Ovary (tissue), 9 donors: Measurements from ENCODE around the gene FIGNL1. TPM values are rescaled to one million over a fixed set of nuclear protein-coding genes. Genes with fewer than 3 reads are reported as not detected.

Experiments
- DNase-seq, 5 donors: peaks; one replicate each; pipeline ENCODE4 v3.0.0-alpha.2; 2019 to 2020
- H3K27ac ChIP-seq, 2 donors: fragments of 200-600 bp; one replicate each; pipeline versions ENCODE4 v1.5.1 to v1.8.0; 2019 to 2022
- H3K27me3 ChIP-seq: fragments of 200-600 bp; one replicate; pipeline ENCODE4 v1.8.0; 2022
- H3K36me3 ChIP-seq: fragments of 200-600 bp; sonication (generic); one replicate; pipeline ENCODE4 v1.5.1; 2019
- H3K4me1 ChIP-seq: one replicate; pipeline ENCODE4 v1.8.1; 2013; ENCODE audit warnings: mild to moderate bottlenecking, moderate library complexity; ENCODE audit not compliant: insufficient read depth
- H3K4me3 ChIP-seq: fragments of 200-600 bp; sonication (generic); one replicate; pipeline ENCODE4 v1.5.1; 2017
- H3K9me3 ChIP-seq, 2 donors: fragments of 200-600 bp in 1 of 2; sonication (generic) in 1 of 2; one replicate each; pipeline versions ENCODE4 v1.5.1 to v1.8.1; 2013 to 2019; ENCODE audit warnings: mild to moderate bottlenecking in 1 of 2, moderate library complexity in 1 of 2
- CTCF ChIP-seq, 3 donors: fragments of 450-650 bp in 2 of 3; fragments of 200-600 bp in 1 of 3; IDR thresholded peaks; one replicate each; pipeline versions ENCODE4 v1.5.1 to v1.8.0; 2016 to 2022; ENCODE audit warnings: antibody characterized with exemption in 3 of 3, mild to moderate bottlenecking in 1 of 3
- EP300 ChIP-seq: sonication (generic); formaldehyde crosslinking; IDR thresholded peaks from one replicate; pipeline ENCODE4 v1.6.1; 2017; ENCODE audit warnings: antibody characterized with exemption
- POLR2A ChIP-seq: fragments of 450-650 bp; IDR thresholded peaks from one replicate; pipeline ENCODE4 v1.6.1; 2017; ENCODE audit warnings: antibody characterized with exemption, mild to moderate bottlenecking, moderate library complexity
- WGBS, 3 donors: extraction: QIAGEN DNeasy Blood & Tissue Kit in 1 of 3; methylation state at CpG; one replicate each; pipeline versions ENCODE4 v1.1.5 to v1.1.7; 2013 to 2017; 5-methylcytosine and 5-hydroxymethylcytosine counted together
- intact Hi-C, 4 donors: fragments of 100-400 bp; cut with DNase I; formaldehyde crosslinking; loops; one replicate each; pipeline versions ENCODE4 v1.11.0 to v1.15.1; 2022 to 2023
- polyA plus RNA-seq, 2 donors: library from polyadenylated mRNA; stranded (reverse); fragments of 200-250 nt in 1 of 2; fragments of 350-450 nt in 1 of 2; fragmentation: Illumina TruSeq in 1 of 2; extraction: RNeasy Lipid Tissue Mini Kit (QIAGEN cat#74804) in 1 of 2; gene quantifications; one replicate each; pipeline ENCODE4 v1.2.3, GENCODE V29; 2013 to 2014
- total RNA-seq, 7 donors: library from RNA; depleted of rRNA in 2 of 7; stranded (reverse); fragments of >200 nt in 2 of 7; fragmentation: NEBNext Ultra II Directional in 3 of 7; extraction: Animal tissue kit (Norgen Biotek cat#: 25700) in 3 of 7; gene quantifications; one replicate each; pipeline versions ENCODE4 v1.1.0 to v1.2.4, GENCODE V29; 2016 to 2023
- donor health status: DM: no; HTN: no; CAD: no; lungs with moderate emphysema.
- donor health status: DM: no; HTN: no; CAD: no.
- donor health status: Bipolar disorder and iron deficiency.
- donor health status: DM: yes; HTN: yes; CAD: no.
- donor health status: DM: no; HTN: no; CAD: no.
- donor health status: DM: yes; HTN: yes; CAD: no.

The FIGNL1 gene
- total and polyA plus RNA-seq, 9 donors, result 6.6 to 13.7 (median 11.2) TPM

GRCh38 chr7:50399206-50399605, 50.9 kb downstream of the FIGNL1 start:
- no peak for DNase-seq
- Histone ChIP-seq H3K4me3 (no peak overlapping the region), H3K9me3 (no peaks in the 10 kb centered on the region), H3K36me3 (no peaks in the 10 kb centered on the region), H3K27me3 (no peaks in the 10 kb centered on the region), H3K4me1 (no peaks in the 10 kb centered on the region), H3K27ac (no peak overlapping the region)
- TF ChIP-seq EP300 (no peak), CTCF (IDR thresholded peaks at IDR 0.05) (no peak), POLR2A (no peak)
- 84 to 92% (median 91%) methylated on average over 1 of the region's 1 CpG for WGBS, 3 donors
- intact Hi-C loops, result no loop called here

DNA sequence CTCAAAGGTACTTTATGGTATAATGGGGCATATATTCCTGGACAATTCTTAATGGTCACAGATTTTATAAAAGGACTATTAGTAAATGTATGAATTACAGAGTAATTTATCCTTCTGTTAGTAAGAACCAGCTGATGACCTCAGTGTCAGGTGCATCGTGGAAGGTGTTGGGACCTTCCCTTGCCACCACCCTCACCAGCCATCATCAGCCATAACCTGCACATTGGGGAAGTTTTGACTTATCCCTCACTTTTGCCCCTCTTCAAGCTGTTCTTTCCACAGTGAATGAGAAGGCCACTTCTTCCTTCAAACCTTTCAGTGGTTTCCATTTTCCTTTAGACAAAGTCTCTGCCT, 52.2 kb downstream of the FIGNL1 start:
- Histone ChIP-seq H3K27me3 (no peaks in the 10 kb centered on the region), H3K9me3 (no peaks in the 10 kb centered on the region), H3K4me3 (no peak overlapping the region), H3K27ac (no peak overlapping the region), H3K4me1 (no peaks in the 10 kb centered on the region), H3K36me3 (no peaks in the 10 kb centered on the region)
- intact Hi-C loops, result no loop called here
- no peak for TF ChIP-seq EP300
- TF ChIP-seq CTCF (IDR thresholded peaks at IDR 0.05), result no peak
- no peak for TF ChIP-seq POLR2A
- no peak for DNase-seq
- WGBS, 3 donors, result 73 to 88% (median 86%) methylated on average over 1 of the region's 1 CpG

DNA sequence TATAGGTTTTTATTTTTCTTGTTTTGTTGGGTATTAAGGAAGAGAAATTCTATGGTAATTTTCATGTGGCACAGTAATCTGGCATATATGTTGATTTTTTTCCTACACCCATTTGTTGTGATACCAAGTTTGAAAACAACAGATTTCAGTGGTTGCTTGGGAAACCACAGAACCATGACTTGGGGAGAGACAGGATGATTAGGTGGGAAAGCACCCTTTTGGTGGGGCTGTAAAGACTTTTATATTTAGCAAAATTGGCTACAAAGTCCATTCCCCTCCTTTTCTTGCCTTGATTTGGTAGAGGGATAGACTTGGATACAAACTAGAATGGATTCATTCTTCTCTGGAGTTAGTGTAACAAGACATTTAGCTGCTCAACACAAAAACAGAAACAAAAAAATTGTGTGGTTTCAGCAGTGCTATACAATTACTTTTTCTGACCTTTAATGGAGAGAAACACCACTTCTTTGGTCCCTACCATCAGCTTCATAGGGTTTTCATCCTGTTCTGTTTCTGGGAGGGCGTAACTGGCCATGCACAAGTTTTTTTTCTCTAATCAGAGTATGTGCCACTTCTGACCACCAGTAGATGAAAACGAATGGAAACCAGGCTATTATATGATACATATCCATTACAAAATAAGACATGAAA, 52.7 kb downstream of the FIGNL1 start:
- no peaks in the 10 kb centered on the region for H3K4me1 ChIP-seq
- intact Hi-C loops, result no loop called here
- DNase-seq, result no peak
- TF ChIP-seq POLR2A (no peak), EP300 (no peak), CTCF (IDR thresholded peaks at IDR 0.05) (no peak)
- no peak overlapping the region for H3K27ac ChIP-seq
- no peak overlapping the region for H3K4me3 ChIP-seq
- 74 to 83% (median 82%) methylated on average over 2 of the region's 2 CpGs for WGBS, 3 donors
- H3K27me3 ChIP-seq, result no peaks in the 10 kb centered on the region
- H3K9me3 ChIP-seq, result no peaks in the 10 kb centered on the region
- no peaks in the 10 kb centered on the region for H3K36me3 ChIP-seq

DNA sequence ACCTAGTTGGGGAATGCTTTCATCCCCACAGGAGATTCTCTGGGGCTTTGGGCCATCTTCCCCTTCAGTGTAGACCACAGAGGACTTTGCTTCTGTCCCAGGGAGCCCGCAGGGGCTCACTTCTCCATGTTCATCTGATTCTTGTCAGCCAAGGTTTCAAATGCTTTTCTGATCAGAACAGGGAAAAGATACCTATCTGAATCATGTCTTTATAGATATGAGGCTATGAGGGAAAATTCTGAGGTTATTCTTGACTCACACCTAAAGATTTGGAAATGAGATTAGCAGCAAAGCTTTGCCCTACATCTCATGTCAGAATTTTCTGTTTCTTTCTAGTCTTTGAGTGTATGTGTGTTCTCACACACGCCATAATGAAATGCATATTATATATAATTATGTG, 53.3 kb downstream of the FIGNL1 start:
- no peak overlapping the region for H3K27ac ChIP-seq
- TF ChIP-seq POLR2A, result no peak
- no peak for TF ChIP-seq CTCF (IDR thresholded peaks at IDR 0.05)
- TF ChIP-seq EP300, result no peak
- H3K4me3 ChIP-seq, result no peak overlapping the region
- no peaks in the 10 kb centered on the region for H3K4me1 ChIP-seq
- WGBS, 3 donors, result 85 to 89% (median 89%) methylated on average over 2 of the region's 2 CpGs
- H3K36me3 ChIP-seq, result no peaks in the 10 kb centered on the region
- H3K27me3 ChIP-seq, result no peaks in the 10 kb centered on the region
- H3K9me3 ChIP-seq, result no peaks in the 10 kb centered on the region
- DNase-seq, result no peak
- intact Hi-C loops, result no loop called here
